Uterus (tissue), 2 donors: ENCODE measurements around the gene CDHR1.

Source experiments
- CTCF ChIP-seq, 4 experiments: fragments of 200-600 bp in 2 of 4; fragments of 450-650 bp in 2 of 4; sonication (generic) in 2 of 4; IDR thresholded peaks; one replicate each; pipeline ENCODE4 v1.5.1; 2016 to 2019; ENCODE audit warnings: antibody characterized with exemption in 4 of 4, mild to moderate bottlenecking in 2 of 4, moderate library complexity in 1 of 4
- POLR2A ChIP-seq, 2 donors: fragments of 450-650 bp; IDR thresholded peaks; one replicate each; pipeline ENCODE4 v1.6.1; 2016; ENCODE audit warnings: antibody characterized with exemption in 2 of 2, mild to moderate bottlenecking in 1 of 2, moderate library complexity in 1 of 2

- no peak for TF ChIP-seq CTCF (IDR thresholded peaks at IDR 0.05)
- TF ChIP-seq POLR2A (IDR thresholded peaks at IDR 0.05): no peak
Observed at GRCh38 chr10:84196941-84197340, 2.6 kb downstream of the CDHR1 start.
